Uterus (tissue), 4 donors: ENCODE measurements around the gene GUCY2C. TPM values are rescaled to one million over a fixed set of nuclear protein-coding genes. Genes with fewer than 3 reads are reported as not detected.

Experiments used
- DNase-seq, 2 donors: peaks; one replicate each; pipeline ENCODE4 v3.0.0-alpha.2; 2019 to 2020
- H3K27ac ChIP-seq, 2 donors: fragments of 200-600 bp; sonication (generic); 1 replicate in 1 of 2; 2 replicates in 1 of 2; pipeline ENCODE4 v1.5.1; 2016 to 2018
- H3K27me3 ChIP-seq, 2 donors: fragments of 200-600 bp; sonication (generic); one replicate each; pipeline ENCODE4 v1.5.1; 2018 to 2019; ENCODE audit warnings: control low read depth in 1 of 2
- H3K36me3 ChIP-seq, 2 donors: fragments of 200-600 bp; sonication (generic); one replicate each; pipeline ENCODE4 v1.5.1; 2019; ENCODE audit warnings: control low read depth in 1 of 2
- H3K4me1 ChIP-seq, 2 donors: fragments of 200-600 bp; sonication (generic); one replicate each; pipeline ENCODE4 v1.5.1; 2018 to 2019; ENCODE audit warnings: control low read depth in 1 of 2
- H3K4me3 ChIP-seq, 2 donors: fragments of 200-600 bp; sonication (generic); 1 replicate in 1 of 2; 2 replicates in 1 of 2; pipeline ENCODE4 v1.5.1; 2018 to 2019; ENCODE audit warnings: mild to moderate bottlenecking in 1 of 2
- H3K9me3 ChIP-seq, 2 donors: fragments of 200-600 bp; sonication (generic); one replicate each; pipeline ENCODE4 v1.5.1; 2019; ENCODE audit warnings: control low read depth in 1 of 2
- POLR2A ChIP-seq, 2 donors: fragments of 450-650 bp; IDR thresholded peaks; one replicate each; pipeline ENCODE4 v1.6.1; 2016; ENCODE audit warnings: antibody characterized with exemption in 2 of 2, mild to moderate bottlenecking in 1 of 2, moderate library complexity in 1 of 2
- intact Hi-C: fragments of 100-400 bp; cut with DNase I; formaldehyde crosslinking; loops from one replicate; pipeline ENCODE4 v1.15.1; 2023; ENCODE audit warnings: low total_unique reads
- total RNA-seq, 4 donors: library from RNA; depleted of rRNA in 3 of 4; stranded (reverse); fragments of >200 nt in 3 of 4; gene quantifications; one replicate each; pipeline versions ENCODE4 v1.1.0 to v1.2.4, GENCODE V29; 2014 to 2023
- TF ChIP-seq, protein P1 (sequence below), 4 experiments: fragments of 200-600 bp in 2 of 4; fragments of 450-650 bp in 2 of 4; sonication (generic) in 2 of 4; IDR thresholded peaks; one replicate each; pipeline ENCODE4 v1.5.1; 2016 to 2019; ENCODE audit warnings: antibody characterized with exemption in 4 of 4, mild to moderate bottlenecking in 2 of 4, moderate library complexity in 1 of 4
- donor health status: DM: yes; HTN: yes; CAD: no.

Gene GUCY2C
- total RNA-seq, 4 donors from 2014 or later: 0.15 TPM; not detected in 3

DNA sequence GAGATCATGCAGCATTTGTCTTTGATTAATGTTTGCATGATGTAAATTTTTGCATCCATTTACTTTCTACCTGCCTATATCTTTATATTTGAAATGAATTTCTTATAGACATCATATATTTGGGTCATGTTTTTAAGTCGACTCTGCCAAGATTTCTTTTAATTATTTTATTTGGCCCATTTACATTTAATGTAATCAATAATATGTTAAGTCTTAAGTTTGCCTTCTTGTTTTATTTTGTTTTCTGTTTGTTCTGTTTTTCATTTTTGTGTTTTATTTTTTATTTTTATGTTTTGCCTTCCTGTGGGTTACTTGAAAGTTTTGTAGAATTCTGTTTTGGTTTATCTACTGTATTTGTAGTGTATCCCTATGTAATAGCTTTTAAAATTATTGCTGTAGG, 33.2 kb upstream of the GUCY2C start:
- Histone ChIP-seq H3K4me1 (no peaks in the 10 kb centered on the region), H3K4me3 (no peak overlapping the region), H3K27ac (no peak overlapping the region), H3K9me3 (no peaks in the 10 kb centered on the region), H3K27me3 (no peaks in the 10 kb centered on the region), H3K36me3 (no peaks in the 10 kb centered on the region)
- TF ChIP-seq, protein P1, sequence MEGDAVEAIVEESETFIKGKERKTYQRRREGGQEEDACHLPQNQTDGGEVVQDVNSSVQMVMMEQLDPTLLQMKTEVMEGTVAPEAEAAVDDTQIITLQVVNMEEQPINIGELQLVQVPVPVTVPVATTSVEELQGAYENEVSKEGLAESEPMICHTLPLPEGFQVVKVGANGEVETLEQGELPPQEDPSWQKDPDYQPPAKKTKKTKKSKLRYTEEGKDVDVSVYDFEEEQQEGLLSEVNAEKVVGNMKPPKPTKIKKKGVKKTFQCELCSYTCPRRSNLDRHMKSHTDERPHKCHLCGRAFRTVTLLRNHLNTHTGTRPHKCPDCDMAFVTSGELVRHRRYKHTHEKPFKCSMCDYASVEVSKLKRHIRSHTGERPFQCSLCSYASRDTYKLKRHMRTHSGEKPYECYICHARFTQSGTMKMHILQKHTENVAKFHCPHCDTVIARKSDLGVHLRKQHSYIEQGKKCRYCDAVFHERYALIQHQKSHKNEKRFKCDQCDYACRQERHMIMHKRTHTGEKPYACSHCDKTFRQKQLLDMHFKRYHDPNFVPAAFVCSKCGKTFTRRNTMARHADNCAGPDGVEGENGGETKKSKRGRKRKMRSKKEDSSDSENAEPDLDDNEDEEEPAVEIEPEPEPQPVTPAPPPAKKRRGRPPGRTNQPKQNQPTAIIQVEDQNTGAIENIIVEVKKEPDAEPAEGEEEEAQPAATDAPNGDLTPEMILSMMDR (IDR thresholded peaks at IDR 0.05): no peak
- no peak for TF ChIP-seq POLR2A (IDR thresholded peaks at IDR 0.05)
- no peak for DNase-seq
- intact Hi-C loops: no loop called here

DNA sequence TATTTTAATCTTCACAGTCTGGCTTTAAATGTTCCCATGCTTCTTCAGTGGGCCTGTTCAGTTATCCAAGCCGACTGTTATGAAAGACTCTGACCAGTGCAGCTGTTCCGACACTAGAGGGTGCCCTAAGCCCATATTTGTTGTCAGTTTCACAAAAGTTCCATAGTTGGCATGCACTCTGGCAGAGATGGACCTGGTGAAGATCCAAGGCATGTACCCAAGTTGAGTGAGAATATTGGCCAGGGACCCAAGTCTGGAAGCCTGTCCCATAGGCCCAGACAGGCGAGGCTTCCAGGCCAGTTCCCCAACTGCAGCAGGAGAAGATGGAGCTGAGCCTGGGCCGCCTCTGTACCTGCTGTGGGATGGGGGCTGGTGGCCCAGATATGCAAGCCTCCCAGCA, 27.4 kb upstream of the GUCY2C start:
- H3K9me3 ChIP-seq: no peaks in the 10 kb centered on the region
- no peaks in the 10 kb centered on the region for H3K36me3 ChIP-seq
- intact Hi-C loops: no loop called here
- no peaks in the 10 kb centered on the region for H3K27me3 ChIP-seq
- TF ChIP-seq, protein P1 (IDR thresholded peaks at IDR 0.05): peak; percentile 13 to 48 (median 30)
- no peak for TF ChIP-seq POLR2A (IDR thresholded peaks at IDR 0.05)
- H3K4me3 ChIP-seq: no peak overlapping the region
- H3K4me1 ChIP-seq: no peaks in the 10 kb centered on the region
- H3K27ac ChIP-seq: no peak overlapping the region
- DNase-seq: peak; percentile 17 to 23

GRCh38 chr12:14716848-14717444, 20.5 kb upstream of the GUCY2C start:
- intact Hi-C loops: no loop called here

GRCh38 chr12:14714437-14714836, 18.0 kb upstream of the GUCY2C start:
- Histone ChIP-seq H3K9me3 (no peaks in the 10 kb centered on the region), H3K27ac (no peak overlapping the region), H3K36me3 (no peaks in the 10 kb centered on the region), H3K4me3 (no peak overlapping the region), H3K27me3 (no peaks in the 10 kb centered on the region), H3K4me1 (no peaks in the 10 kb centered on the region)
- no peak for DNase-seq
- TF ChIP-seq POLR2A (IDR thresholded peaks at IDR 0.05): no peak
- TF ChIP-seq, protein P1 (IDR thresholded peaks at IDR 0.05): no peak
- intact Hi-C loops: no loop called here

More at GRCh38 chr12:14716848-14717444, 20.5 kb upstream of the GUCY2C start:
- DNase-seq: no peak
- no peaks in the 10 kb centered on the region for H3K36me3 ChIP-seq
- no peak overlapping the region for H3K4me3 ChIP-seq
- no peaks in the 10 kb centered on the region for H3K27me3 ChIP-seq
- no peak overlapping the region for H3K27ac ChIP-seq
- H3K4me1 ChIP-seq: no peaks in the 10 kb centered on the region
- no peaks in the 10 kb centered on the region for H3K9me3 ChIP-seq
- no peak for TF ChIP-seq POLR2A (IDR thresholded peaks at IDR 0.05)
- TF ChIP-seq, protein P1 (IDR thresholded peaks at IDR 0.05): peak in 3 of 4 experiments; percentile 13 to 25 (median 19)

DNA sequence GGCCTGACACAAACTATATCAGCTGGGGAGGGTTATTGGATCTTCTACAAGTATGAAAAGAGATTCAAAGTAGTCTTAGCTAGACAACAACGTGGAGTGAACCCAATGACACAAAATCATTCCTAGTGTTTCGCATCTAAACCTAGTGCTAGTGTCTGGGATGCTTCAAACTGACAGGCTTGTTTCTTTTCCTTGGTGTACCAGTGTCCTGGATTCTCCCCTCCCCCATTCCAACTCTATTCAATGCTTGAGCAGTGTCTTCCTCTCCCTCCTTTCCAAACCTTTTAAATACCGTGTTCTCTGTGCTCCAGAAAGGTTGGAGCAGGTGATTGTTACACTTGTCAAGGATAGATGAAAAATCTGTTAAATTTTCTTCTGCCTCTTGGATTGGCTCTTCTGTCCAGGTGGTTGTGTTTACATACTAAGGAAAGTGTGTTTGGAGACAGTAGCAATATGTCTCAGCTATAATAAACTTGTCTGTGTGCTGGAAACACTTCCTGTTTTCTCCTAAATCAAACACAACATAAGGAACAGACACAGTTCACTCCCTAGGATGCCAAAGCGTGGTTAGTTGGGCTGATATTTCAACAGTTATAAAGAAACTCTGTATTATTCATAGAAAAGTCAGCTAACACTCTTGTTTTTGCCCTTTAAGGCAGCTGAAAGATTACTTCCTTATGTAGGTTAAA, 14.4 kb upstream of the GUCY2C start:
- Histone ChIP-seq H3K27ac (peak overlapping the region; percentile 63 to 73), H3K27me3 (no peaks in the 10 kb centered on the region), H3K4me1 (no peaks in the 10 kb centered on the region), H3K9me3 (no peaks in the 10 kb centered on the region), H3K36me3 (no peaks in the 10 kb centered on the region), H3K4me3 (no peak overlapping the region)
- intact Hi-C loops: no loop called here
- TF ChIP-seq POLR2A (IDR thresholded peaks at IDR 0.05): no peak
- peak in 1 of 2 donors; percentile 55 for DNase-seq
